HL-60/S4 treated with retinoic acid at 250 ng/mL for 4 days and 3 days (cell line): ENCODE results near the gene BMP8B.
"Not testable (repeated sequence)": the region's sequence is repeated elsewhere in the genome, so short reads cannot be mapped to it uniquely, and the experiment has no call there.

ENCODE experiments used
- in situ Hi-C: fragments of 300-500 bp; cut with MboI; formaldehyde crosslinking; loops from 2 replicates; pipeline ENCODE4 v1.7.0; 2022; ENCODE audit warnings: low sequenced_read_pairs

BMP8B gene

DNA sequence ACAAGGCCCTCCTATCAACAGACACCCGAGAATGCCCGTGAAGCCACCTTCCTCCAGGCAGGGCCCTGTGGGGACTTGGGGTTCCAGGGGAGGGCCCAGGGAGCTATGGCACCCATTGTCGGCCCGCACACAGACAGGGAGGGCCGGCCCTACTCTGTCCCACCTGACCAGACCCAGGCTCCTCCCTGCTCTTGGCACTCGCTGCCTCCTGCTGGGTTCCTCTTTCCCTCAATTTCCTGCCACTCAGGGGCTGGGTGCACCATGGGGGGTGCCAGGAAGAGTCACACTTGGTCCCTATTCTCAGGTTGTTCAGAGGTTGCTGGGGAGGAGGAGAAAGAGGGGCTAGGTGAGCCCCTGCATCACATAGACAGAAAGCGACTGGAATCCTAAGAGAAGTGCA, 9.5 kb downstream of the BMP8B start:
- in situ Hi-C loops: no loop called here

DNA sequence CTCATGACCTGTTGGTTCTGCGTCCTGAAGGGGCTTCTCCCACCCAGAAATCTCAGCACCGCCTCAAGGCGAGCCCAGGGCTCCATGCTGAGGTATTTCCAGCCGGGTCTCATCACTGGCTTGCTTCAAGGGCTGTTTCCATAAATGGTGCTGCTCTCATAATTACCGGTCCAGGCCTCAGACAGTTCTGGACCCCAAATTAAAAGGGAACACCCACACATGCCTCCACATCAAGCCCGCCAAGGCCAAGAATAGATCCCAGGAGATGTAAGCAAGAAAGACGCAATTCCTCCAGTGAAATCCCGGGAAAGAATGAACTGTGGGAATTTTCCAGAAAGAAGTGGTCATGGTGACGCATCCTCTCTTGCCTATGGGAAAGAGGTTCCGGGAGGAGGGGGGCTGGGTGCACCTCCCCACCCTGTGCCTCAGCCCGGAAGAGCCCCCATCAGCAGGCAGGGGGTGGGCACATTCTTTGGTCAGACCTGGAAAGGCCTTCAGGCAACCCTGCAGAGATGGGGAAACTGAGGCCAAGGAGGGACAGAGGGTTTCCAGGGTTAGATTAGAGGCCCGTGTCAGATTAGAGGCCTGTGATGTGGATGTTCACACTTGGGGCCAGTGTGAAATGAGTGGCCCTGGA, 10.1 kb downstream of the BMP8B start:
- in situ Hi-C loops: not testable (repeated sequence)

DNA sequence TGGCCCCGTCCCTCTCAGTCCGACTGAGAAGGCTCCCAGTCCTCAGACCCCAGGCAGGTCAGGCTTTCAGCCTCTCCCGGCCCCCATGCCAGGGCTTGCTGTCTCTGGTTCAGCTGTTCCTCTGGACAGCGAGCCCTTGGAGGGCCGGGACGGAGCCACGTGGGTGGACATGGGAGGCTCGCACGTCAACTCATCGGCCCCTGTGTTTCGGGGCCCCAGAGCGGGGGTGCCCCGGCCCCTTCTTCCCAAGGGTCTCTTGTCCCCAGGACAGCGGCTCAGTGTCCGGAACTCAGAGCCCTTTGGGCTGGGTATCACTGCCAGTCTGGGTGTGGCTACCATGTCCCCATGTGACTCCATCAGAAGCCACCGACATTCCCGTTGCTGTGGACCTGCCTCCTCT, 10.8 kb downstream of the BMP8B start:
- in situ Hi-C loops: not testable (repeated sequence)

DNA sequence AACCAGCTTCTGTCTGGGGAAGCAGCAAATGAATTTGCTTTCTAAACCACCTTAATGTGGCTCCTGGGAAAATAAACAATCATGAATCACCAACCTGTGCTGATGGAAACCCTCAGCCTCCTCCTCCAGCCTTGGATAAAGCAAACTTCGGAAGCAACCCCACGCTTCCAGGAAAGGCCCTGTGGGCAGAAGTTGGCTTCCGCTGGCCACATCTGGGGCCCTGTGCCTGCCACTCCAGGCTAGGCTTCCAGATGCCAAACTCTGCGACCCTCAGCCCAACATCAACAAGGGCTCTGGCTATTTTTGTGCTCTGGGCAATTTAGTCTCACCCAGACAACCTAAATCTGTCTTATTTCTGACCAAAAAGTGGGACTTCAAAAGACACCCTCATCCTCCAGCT, 11.4 kb downstream of the BMP8B start:
- in situ Hi-C loops: no loop called here

DNA sequence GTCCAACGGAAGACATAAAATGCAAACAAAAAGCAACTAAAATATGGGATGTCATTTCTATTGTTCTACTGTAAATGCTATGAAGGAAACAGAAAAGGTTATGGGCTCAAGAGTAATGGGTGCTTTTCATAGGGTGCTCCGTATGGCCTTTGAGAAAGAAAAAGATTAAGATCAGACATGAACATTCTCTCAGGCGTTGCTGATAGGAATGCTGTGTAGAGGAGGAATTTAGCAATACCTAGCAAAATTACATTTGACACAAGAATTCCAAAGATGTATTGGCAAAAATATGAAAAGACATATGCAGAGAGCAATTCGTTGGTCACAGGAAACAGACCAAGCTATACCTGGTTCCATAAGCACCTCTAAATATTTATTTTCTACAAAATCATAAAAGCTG, 11.8 kb downstream of the BMP8B start:
- in situ Hi-C loops: no loop called here

DNA sequence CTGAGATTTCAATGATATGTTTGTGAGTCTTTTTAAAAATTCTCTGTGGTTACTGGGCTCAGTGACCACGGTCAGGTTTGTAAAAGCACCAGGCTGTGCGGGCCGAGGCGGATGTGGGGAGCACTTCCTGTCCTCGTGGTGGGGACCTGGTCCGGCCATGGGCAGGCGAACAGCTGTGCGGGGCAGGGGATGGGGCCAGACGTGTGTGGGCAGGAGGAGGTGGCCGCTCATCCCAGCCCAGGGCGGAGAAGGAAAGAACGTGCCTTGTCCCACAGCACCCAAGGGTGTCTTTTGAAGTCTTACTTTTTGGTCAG, 12.3 kb downstream of the BMP8B start:
- in situ Hi-C loops: no loop called here

DNA sequence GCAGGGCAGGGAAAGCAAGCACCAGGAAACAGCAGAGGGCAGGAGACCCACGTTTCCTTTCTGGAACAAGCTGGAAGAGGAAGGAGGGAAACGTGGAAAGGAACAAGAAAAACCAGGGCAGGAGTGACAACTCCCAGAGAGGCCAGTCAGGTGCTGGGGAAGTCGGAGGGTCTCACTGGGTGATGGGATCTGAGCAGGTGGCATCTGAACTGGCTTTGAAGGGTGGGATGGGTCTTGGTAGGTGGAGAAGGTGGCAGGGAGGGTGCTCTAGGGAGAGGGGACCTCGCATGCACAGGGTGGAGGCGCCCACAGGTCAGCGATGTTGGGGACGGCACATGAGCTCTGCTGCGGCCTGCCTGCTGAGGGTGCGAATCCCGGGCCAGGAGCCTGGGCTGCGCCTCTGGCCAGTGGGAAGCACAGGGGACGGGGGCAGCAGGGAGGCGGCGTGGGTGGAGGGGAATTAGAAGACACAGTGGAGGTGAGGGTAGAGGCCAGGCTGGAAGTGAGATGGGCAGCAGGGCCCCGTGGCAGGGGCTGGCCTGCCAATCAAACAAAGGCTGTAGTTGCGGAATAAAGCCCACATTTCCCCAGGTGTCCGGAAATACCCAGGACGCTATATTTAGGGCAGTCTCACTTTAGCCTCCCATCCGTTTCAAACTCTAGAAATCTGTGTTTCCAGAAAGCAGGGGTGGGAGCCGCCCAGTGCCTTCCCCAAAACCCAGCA, 12.8 kb downstream of the BMP8B start:
- in situ Hi-C loops: not testable (repeated sequence)

DNA sequence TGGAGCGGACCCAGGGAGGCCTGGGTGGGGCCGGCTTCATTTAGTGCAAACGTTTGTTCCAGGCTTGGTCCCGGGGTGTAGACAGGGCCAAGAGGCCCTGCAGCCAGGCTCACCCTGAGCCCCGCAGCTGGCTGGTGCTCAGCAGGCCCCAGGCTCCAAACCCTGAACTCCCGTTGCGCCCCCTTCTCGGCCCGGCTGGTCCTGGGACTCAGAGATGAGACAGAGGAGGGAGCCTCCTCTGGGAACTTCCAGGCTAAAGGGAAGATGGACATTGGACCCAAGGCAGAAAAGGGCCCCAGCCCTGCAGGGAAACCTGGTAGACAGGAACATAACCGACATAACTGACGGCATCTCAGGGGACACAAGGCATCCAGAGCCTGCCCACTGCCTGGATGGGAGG, 13.5 kb downstream of the BMP8B start:
- in situ Hi-C loops: not testable (repeated sequence)

DNA sequence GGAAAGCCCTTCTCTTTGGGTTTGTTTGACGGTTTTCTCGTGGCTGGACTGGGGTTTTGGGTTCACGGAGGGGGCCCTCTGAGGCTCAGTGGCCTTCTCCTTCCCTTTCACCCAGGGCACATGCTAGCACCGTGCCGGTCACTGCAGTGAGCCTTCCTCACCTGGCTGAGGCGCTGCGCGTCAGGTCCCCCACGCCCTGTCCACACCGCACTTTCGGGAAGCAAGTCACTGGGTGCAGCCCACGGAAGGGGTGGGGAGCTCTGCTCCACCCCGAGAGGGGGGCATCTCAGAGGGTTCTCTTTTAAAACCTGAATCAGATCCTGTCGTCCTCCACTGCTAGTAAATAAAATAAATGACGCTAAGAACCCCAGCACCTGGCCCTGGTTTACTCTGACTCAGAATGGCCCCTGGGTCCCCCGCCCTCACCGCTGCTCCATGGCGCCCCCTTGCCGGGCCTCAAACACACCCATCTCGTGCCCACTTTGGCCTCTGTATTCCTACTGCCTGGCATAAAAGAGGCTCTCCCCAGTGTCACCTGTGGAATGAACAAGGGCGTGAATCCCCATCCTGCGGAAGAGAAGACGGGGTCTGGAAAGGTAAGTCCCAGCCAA, 15.2 kb downstream of the BMP8B start:
- in situ Hi-C loops: not testable (repeated sequence)

DNA sequence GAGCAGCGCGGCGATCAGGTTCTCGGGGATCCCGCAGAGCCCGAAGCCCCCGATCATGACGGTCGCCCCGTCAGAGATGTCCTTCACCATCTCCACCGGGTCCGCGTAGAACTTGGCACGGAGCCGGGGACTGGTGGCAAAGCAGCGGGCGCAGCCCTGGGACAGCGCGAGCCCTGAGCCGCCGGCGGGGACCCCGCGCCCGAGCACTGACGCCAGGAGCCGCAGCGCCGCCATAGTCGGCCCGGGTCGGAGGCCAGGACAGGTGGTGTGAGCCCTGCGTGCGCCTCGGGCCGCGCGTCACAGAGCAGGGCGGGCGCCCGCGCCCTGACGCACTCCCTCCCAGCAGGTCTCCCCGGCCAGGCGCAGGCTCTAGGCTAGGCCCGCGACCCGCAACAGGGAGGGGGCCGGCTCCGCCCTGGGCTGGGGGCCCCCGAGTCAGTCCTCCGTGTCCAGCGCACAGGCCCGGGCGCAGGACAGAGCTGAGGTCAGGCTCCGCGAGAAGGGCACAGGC, 17.6 kb downstream of the BMP8B start, which contains the start of gene OXCT2:
OXCT2 (minus strand) TSS at position 327 of the 511 bp plus-strand sequence; CDS start at position 234, 93 bp downstream.
- in situ Hi-C loops: not testable (repeated sequence)

DNA sequence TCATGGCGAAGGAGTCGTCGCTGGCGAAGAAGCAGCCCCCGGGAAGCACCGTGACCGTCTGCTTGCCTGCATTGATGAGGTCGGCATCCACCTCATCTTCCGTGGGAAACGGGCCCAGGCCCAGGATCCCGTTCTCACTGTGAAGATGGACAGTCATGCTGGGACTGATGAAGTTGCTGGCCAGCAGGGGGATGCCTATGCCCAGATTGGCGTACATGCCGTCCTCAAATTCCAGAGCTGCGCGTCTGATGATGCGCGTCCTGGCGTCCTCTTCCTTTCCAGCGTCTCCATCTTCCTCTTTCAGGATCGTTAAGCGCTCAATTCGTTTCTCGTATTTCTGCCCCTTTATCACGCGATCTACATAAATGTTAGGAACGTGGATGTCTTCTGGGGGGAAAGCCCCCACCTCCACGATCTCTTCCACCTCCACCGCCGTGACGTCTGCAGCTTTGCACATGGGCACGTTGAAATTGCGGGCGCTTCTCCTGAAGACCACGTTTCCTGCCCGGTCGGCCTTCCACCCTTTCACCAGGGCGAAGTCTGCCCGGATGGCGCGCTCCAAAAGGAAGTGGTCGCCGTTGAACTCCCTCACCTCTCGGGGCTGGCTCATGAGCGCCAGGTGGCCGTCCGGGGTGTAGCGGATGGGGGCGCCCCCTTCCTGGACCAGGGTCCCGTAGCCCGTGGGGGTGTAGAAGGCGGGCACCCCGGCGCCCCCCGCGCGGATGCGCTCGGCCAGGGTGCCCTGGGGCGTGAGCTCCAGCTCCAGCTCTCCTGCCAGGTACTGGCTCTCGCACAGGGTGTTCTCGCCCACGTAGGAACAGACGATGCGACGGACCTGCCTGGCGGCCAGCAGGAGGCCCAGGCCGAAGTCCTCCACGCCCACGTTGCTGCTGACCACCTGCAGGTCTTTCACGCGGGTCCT, 18.3 kb downstream of the BMP8B start:
- in situ Hi-C loops: not testable (repeated sequence)

DNA sequence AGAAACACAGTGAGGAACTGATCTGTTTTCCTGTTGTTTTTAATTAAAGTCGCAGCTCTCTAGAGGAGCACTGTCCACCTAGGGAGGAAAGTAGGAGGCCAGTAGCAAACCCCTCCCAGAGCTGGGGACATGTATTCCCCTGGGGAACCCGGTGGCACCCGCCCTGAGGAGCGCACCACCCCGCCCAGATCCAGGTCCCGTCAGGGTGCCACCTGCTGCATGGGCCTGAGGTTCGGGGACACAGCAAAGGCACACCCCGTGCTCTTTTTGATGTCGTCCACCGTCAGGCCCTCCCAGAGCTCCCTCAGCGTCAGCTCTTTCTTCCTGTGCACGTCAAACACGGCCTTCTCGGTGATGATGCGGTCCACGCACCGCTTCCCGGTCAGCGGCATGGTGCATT, 19.2 kb downstream of the BMP8B start:
- in situ Hi-C loops: not testable (repeated sequence)

DNA sequence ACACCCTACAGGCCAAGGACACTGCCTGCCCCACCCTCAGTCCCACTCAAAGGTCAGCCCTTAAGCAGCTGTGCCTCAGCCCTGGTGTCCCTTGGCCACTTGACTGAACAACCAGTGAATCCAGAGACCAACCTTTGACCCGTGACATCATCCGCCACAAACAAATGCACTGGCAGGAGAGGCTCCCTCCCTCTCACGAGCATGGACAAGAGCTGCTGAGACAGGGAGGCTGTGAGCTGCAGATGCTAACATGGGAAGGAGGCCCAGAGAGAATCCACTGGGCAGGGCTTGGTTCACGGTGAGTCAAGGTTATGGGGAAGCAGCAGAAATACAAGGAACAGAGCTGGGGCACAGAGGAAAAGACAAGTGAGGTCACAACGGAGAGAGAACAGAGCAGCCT, 22.2 kb downstream of the BMP8B start:
- in situ Hi-C loops: not testable (repeated sequence)

DNA sequence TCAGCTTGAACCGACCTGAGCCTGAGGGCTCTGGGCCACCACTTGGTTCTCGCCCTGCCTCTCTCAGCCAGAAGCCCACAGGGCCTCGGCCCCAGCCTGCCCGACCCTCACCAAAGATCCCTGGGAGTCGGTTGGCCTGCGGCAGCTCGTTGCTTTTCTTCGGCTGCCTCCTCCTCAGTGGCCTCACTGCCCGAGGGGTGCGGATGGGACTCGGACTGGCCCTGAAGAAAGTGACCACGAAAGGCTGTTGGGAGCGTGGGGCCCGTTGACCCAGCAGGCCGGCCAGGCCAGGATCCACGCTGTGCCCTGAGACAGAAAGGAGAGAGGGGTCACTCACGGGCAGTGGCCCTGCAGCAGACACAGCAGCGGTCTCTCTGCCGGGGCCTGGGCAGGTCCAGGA, 24.2 kb downstream of the BMP8B start:
- in situ Hi-C loops: not testable (repeated sequence)

DNA sequence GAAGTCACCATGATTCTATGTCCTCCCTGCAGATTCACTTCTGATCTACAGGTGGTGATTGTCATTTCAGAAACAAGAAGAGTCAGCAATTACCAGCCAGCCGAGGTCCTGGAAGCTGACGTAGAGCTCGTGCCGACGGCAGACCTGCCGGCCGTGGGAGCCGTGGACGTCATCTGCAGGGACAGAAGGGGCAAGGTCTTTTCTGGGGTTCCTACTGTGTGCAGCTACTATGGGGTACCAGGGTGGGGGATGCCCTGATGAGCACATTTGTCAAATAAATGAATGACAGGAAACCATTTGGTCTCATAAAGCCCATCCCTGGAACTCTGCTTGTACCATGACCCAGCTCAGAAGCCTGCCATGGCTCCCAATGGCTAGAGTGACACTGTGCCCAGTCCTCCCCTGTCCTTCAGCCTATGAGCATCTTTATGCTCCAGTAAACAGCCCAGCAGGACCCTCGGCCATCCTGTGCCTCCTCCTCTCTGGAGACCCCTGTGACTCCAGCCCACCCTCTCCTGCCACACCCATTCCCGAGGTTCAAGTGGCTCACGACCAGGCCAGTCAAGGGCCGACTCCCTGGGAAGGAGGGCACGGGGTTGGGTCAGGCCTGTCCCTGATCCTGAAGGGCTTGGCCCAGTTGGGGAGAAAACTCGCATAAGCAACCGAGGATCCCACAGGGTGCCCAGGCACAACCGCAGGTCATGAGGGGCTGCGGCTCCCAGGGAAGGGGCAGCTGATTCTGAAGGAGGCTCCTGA, 24.9 kb downstream of the BMP8B start:
- in situ Hi-C loops: not testable (repeated sequence)

DNA sequence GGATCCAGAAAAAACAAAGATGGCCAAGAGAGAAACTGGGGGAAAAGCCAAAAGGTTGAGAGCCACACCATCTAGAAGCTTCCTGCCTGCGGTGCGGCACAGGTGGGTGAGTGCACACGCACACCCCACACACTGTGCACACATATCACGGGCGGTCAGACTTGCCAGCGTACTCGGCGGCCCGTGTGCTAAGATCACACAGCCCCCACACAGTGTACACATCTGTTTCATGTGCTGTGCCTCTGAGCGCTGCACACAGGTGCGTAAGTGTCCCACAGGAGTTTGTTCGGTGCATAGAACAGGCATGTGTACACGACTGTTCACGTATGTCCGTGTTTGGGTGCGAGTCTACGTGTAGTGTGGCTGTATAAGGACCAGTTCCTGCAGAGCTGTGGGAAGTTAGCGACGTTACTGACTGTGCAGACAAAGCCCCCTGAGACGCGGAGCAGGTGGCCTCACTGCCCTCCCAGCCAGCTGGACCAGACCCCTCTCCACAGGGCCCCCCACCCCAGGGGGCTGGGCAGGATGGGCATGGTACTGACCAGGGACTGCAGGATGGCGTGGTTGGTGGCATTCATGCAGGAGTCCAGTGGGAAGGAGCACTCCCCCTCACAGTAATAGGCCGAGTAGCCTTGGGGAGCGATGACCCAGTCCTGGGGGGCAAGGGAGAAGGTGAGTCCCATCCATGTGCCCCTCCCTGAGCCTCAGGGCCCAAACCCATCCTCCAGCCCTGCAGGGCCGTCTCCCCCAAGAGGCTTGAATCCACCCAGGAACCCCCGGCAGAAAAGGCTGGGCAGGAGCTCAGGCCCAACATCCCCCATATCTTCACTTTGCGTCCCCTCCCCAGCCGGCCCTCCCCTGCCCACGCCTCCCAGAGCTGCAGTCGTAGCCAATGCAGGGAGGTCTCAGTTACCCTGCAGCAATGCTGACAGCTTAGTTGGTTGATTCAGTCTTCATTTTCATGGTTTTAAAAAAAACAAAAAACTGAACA, 25.8 kb downstream of the BMP8B start:
- in situ Hi-C loops: no loop called here

DNA sequence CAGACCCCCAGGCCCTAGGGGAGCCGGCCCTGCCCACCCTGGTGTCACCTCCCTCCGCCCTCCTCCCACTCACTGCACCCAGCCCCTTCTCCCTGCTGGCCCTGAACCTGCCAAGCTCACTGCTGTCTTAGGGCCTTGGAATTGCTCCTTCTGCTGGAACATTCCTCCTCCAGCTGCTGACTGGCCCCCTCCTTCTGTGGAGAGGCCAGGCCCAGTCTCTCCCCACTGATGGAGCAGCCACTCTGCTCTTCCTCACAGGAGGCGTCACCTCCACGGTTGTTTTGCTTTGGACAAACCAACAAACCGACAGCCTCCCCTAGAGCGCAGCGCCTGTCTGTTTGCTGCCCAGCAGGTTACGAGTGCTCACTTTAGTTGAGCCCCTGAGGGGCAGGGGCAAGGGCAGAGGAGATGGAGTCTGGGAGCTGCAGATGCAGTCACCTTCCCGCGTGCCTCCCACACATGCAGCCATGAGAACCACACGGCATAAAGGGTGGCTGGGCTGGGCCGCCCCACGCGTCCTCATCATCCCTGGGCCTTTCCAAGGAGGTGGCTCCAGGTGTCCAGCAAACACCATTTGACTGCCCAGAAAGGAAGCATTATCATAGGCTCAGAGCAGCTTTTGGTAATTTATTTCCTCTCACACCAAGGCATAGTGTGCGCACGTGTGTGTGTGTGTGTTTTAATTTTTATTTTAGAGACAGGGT, 27.0 kb downstream of the BMP8B start:
- in situ Hi-C loops: no loop called here

DNA sequence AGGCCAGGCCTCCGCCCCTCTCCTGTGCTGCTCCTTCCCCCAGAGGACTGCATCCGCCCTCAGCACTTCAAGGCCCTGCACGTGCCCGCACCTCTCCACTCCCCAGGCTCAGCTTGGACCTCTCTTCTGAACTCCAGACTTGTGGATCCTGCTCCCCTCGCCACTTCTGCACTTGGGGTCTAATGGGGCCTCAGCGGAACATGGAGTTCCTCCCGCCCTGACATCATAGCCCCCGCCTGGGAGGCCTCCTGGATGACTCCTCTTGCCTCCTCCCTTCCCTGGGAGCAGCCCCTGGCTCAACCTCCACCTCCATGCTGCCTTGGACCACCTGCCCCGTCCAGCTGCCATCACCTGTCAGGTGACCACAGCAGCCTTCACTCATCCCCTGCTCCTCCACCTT, 27.6 kb downstream of the BMP8B start:
- in situ Hi-C loops: no loop called here
